Coronary artery (tissue), 2 donors: ENCODE measurements around the gene TREML1.

Source experiments
- DNase-seq: peaks from one replicate; pipeline ENCODE4 v3.0.0-alpha.2; 2017; ENCODE audit warnings: low spot score
- H3K27ac ChIP-seq, 2 donors: fragments of 200-600 bp; sonication (generic); one replicate each; pipeline ENCODE4 v1.5.1; 2016 to 2019
- H3K4me3 ChIP-seq: fragments of 200-600 bp; sonication (generic); 2 replicates; pipeline ENCODE4 v1.5.1; 2016; ENCODE audit warnings: mild to moderate bottlenecking, moderate library complexity
- TF ChIP-seq, protein P1 (sequence below): fragments of 200-600 bp; sonication (generic); IDR thresholded peaks from one replicate; pipeline ENCODE4 v1.5.1; 2019; ENCODE audit warnings: antibody characterized with exemption

The TREML1 gene

GRCh38 chr6:41150671-41151070 is 3.5 kb downstream of the TREML1 start:
- H3K4me3 ChIP-seq: no peak overlapping the region
- DNase-seq: no peak
- TF ChIP-seq, protein P1, sequence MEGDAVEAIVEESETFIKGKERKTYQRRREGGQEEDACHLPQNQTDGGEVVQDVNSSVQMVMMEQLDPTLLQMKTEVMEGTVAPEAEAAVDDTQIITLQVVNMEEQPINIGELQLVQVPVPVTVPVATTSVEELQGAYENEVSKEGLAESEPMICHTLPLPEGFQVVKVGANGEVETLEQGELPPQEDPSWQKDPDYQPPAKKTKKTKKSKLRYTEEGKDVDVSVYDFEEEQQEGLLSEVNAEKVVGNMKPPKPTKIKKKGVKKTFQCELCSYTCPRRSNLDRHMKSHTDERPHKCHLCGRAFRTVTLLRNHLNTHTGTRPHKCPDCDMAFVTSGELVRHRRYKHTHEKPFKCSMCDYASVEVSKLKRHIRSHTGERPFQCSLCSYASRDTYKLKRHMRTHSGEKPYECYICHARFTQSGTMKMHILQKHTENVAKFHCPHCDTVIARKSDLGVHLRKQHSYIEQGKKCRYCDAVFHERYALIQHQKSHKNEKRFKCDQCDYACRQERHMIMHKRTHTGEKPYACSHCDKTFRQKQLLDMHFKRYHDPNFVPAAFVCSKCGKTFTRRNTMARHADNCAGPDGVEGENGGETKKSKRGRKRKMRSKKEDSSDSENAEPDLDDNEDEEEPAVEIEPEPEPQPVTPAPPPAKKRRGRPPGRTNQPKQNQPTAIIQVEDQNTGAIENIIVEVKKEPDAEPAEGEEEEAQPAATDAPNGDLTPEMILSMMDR: no peak
- H3K27ac ChIP-seq: no peak overlapping the region

DNA sequence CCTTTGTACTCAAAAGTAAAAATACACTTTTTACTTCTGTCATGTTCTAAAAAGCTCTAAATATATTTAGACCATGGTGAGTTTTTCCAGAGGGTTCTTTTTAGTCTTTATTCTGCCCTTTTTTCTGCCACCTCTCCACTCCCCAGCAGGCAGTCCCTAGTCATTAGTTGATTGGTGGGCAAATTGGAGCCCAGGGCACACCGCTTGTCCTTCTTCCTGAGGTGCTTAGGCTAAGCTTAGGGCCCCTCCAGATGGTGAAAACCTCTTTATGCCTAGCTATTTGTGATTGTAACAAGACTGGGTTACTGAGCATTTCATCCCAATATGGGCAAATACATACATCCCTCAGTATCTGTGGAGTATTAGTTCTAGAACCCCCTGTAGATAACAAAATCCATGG is 6.2 kb downstream of the TREML1 start:
- no peak overlapping the region for H3K27ac ChIP-seq
- no peak for DNase-seq
- no peak overlapping the region for H3K4me3 ChIP-seq
- TF ChIP-seq, protein P1: no peak

GRCh38 chr6:41136911-41137310 is 17.2 kb downstream of the TREML1 start:
- no peak overlapping the region for H3K4me3 ChIP-seq
- no peak for DNase-seq
- no peak overlapping the region for H3K27ac ChIP-seq
- TF ChIP-seq, protein P1: no peak

DNA sequence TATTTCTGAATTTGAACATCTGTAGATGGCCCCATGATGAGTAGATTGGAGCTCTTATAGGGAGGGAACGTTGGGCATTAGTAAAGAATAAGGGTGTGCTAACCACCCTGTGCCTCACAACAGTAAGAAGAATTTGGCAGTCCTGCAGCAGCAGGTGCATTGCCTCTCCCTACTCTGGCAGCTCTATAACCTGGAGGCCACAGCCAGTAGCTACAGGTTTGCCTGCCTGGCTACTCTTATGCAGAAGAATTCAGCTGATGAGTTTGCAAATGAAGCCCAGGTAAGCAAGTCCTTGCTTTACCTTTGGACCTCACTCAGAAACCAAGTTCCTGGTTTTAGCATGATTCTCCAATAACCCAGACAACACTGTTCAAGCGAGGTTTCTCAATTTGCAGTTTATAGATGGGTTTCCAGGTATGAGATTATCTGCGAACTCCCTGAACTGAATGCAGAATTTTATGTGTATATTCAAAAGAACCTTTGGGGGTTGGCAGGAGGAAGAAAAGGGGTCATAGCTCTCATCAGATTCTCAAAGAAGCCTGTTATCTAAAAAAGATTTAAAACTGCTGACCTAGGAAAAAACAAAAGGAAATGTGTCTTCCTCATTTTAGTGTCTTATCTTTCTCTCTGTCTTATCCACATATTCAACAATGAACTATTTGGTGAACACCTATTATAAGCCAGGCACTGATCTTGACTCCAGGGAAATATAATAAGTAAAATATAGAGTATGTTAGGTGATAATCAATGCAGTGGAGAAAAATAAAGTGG is 18.9 kb downstream of the TREML1 start:
- H3K27ac ChIP-seq: no peak overlapping the region

DNA sequence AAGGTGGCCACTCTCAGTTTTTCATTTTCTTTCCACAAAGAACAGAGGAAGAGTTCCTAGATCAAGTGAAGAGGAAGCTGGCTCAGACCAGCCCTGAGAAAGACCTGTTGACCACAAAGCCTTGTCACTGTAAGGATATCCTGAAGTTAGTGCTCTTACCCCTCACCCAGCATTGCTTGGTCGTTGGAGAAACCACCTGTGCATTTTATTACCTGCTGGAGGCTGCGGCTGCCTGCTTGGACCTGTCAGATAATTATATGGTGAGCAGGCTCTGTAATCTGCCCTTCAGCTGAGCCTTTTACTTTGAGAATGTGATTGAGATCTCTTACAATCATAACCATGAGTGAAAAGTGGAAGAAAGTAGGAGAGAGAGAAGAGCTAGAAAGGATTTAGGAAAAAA is 21.9 kb downstream of the TREML1 start:
- H3K27ac ChIP-seq: no peak overlapping the region
- TF ChIP-seq, protein P1: no peak
- no peak overlapping the region for H3K4me3 ChIP-seq
- DNase-seq: no peak

More for the DNA sequence above, 18.9 kb downstream of the TREML1 start:
- DNase-seq: no peak
- TF ChIP-seq, protein P1: no peak
- no peak overlapping the region for H3K4me3 ChIP-seq

GRCh38 chr6:41125282-41125681 is 28.9 kb downstream of the TREML1 start:
- no peak overlapping the region for H3K27ac ChIP-seq
- TF ChIP-seq, protein P1: no peak
- no peak overlapping the region for H3K4me3 ChIP-seq
- DNase-seq: no peak

DNA sequence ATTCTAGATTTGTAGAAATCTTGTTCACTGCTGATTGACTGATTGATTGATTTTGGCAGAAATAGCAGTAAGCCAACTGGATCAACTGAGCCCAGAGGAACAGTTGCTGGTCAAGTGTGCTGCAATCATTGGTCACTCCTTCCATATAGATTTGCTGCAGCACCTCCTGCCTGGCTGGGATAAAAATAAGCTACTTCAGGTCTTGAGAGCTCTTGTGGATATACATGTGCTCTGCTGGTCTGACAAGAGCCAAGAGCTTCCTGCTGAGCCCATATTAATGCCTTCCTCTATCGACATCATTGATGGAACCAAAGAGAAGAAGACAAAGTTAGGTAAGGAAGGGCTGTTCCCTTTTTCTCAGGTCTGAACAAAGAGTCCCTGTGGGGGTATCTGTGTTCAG is 31.2 kb downstream of the TREML1 start:
- Histone ChIP-seq H3K4me3 (no peak overlapping the region), H3K27ac (no peak overlapping the region)
- TF ChIP-seq, protein P1: no peak
- DNase-seq: no peak
